Ovary (tissue), 9 donors: ENCODE data around the gene TRIM26. TPM values are rescaled to one million over a fixed set of nuclear protein-coding genes. Genes with fewer than 3 reads are reported as not detected.

Experiments
- DNase-seq, 5 donors: peaks; one replicate each; pipeline ENCODE4 v3.0.0-alpha.2; 2019 to 2020
- H3K27ac ChIP-seq, 2 donors: fragments of 200-600 bp; one replicate each; pipeline versions ENCODE4 v1.5.1 to v1.8.0; 2019 to 2022
- H3K27me3 ChIP-seq: fragments of 200-600 bp; one replicate; pipeline ENCODE4 v1.8.0; 2022
- H3K36me3 ChIP-seq: fragments of 200-600 bp; sonication (generic); one replicate; pipeline ENCODE4 v1.5.1; 2019
- H3K4me1 ChIP-seq: one replicate; pipeline ENCODE4 v1.8.1; 2013; ENCODE audit warnings: mild to moderate bottlenecking, moderate library complexity; ENCODE audit not compliant: insufficient read depth
- H3K4me3 ChIP-seq: fragments of 200-600 bp; sonication (generic); one replicate; pipeline ENCODE4 v1.5.1; 2017
- H3K9me3 ChIP-seq, 2 donors: fragments of 200-600 bp in 1 of 2; sonication (generic) in 1 of 2; one replicate each; pipeline versions ENCODE4 v1.5.1 to v1.8.1; 2013 to 2019; ENCODE audit warnings: mild to moderate bottlenecking in 1 of 2, moderate library complexity in 1 of 2
- EP300 ChIP-seq: sonication (generic); formaldehyde crosslinking; IDR thresholded peaks from one replicate; pipeline ENCODE4 v1.6.1; 2017; ENCODE audit warnings: antibody characterized with exemption
- POLR2A ChIP-seq: fragments of 450-650 bp; IDR thresholded peaks from one replicate; pipeline ENCODE4 v1.6.1; 2017; ENCODE audit warnings: antibody characterized with exemption, mild to moderate bottlenecking, moderate library complexity
- WGBS, 3 donors: extraction: QIAGEN DNeasy Blood & Tissue Kit in 1 of 3; methylation state at CpG; one replicate each; pipeline versions ENCODE4 v1.1.5 to v1.1.7; 2013 to 2017; 5-methylcytosine and 5-hydroxymethylcytosine counted together
- intact Hi-C, 4 donors: fragments of 100-400 bp; cut with DNase I; formaldehyde crosslinking; loops; one replicate each; pipeline versions ENCODE4 v1.11.0 to v1.15.1; 2022 to 2023
- polyA plus RNA-seq, 2 donors: library from polyadenylated mRNA; stranded (reverse); fragments of 200-250 nt in 1 of 2; fragments of 350-450 nt in 1 of 2; fragmentation: Illumina TruSeq in 1 of 2; extraction: RNeasy Lipid Tissue Mini Kit (QIAGEN cat#74804) in 1 of 2; gene quantifications; one replicate each; pipeline ENCODE4 v1.2.3, GENCODE V29; 2013 to 2014
- total RNA-seq, 7 donors: library from RNA; depleted of rRNA in 2 of 7; stranded (reverse); fragments of >200 nt in 2 of 7; fragmentation: NEBNext Ultra II Directional in 3 of 7; extraction: Animal tissue kit (Norgen Biotek cat#: 25700) in 3 of 7; gene quantifications; one replicate each; pipeline versions ENCODE4 v1.1.0 to v1.2.4, GENCODE V29; 2016 to 2023
- TF ChIP-seq, protein P1 (sequence below), 3 donors: fragments of 450-650 bp in 2 of 3; fragments of 200-600 bp in 1 of 3; IDR thresholded peaks; one replicate each; pipeline versions ENCODE4 v1.5.1 to v1.8.0; 2016 to 2022; ENCODE audit warnings: antibody characterized with exemption in 3 of 3, mild to moderate bottlenecking in 1 of 3
- donor health status: DM: no; HTN: no; CAD: no; lungs with moderate emphysema.
- donor health status: DM: no; HTN: no; CAD: no.
- donor health status: Bipolar disorder and iron deficiency.
- donor health status: DM: yes; HTN: yes; CAD: no.
- donor health status: DM: no; HTN: no; CAD: no.
- donor health status: DM: yes; HTN: yes; CAD: no.

The TRIM26 gene
- total and polyA plus RNA-seq, 9 donors: 15.3 to 35.8 (median 29.0) TPM

DNA sequence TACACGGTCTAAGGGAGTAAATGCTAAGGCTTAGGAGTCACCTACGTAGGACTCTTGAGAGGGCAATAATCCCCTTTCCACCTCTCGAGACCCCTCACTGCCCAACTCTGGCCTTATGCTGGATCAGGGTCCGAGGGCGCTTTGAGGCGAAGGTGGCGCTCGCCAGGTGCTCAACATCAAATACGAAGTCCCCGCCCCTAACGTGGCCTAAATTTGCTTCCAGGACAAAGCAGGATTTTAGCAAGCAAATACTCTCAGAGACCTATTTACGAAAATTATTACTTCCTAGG lies 406 bp upstream of the TRIM26 start:
- Histone ChIP-seq H3K9me3 (no peaks in the 10 kb centered on the region), H3K36me3 (no peaks in the 10 kb centered on the region), H3K27ac (peak overlapping the region; percentile 77 to 91), H3K4me1 (peaks cover 9% of the 10 kb centered on the region), H3K27me3 (no peaks in the 10 kb centered on the region), H3K4me3 (peak overlapping the region; percentile 67)
- DNase-seq: no peak
- WGBS, 3 donors: 0% methylated on average over 12 of the region's 12 CpGs
- TF ChIP-seq POLR2A (no peak), EP300 (peak; percentile 11)
- intact Hi-C loops: no loop called here

DNA sequence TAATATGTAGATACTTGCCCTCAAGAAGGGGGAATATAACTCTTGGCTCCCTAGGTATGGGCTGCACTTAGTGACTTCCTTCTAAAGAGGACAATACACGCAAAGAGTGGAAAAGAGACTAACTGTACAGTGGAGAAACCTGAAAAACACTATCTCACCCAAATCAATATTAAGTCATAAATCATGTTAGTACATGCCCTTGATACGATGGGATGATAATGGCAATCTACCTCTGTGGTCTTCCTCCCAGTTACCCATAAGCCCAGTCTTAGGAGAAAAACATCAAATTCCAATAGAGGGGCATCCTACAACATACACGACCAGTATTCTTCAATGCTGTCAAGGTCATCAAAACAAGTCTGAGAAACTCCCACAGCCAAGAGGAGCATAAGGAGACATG lies 1.3 kb downstream of the TRIM26 start:
- 34 to 41% (median 41%) methylated on average over 3 of the region's 3 CpGs for WGBS, 3 donors
- Histone ChIP-seq H3K9me3 (no peaks in the 10 kb centered on the region), H3K4me3 (peak overlapping the region; percentile 67), H3K27ac (no peak overlapping the region), H3K36me3 (no peaks in the 10 kb centered on the region), H3K4me1 (peaks cover 15% of the 10 kb centered on the region), H3K27me3 (no peaks in the 10 kb centered on the region)
- intact Hi-C loops: no loop called here
- TF ChIP-seq, protein P1, sequence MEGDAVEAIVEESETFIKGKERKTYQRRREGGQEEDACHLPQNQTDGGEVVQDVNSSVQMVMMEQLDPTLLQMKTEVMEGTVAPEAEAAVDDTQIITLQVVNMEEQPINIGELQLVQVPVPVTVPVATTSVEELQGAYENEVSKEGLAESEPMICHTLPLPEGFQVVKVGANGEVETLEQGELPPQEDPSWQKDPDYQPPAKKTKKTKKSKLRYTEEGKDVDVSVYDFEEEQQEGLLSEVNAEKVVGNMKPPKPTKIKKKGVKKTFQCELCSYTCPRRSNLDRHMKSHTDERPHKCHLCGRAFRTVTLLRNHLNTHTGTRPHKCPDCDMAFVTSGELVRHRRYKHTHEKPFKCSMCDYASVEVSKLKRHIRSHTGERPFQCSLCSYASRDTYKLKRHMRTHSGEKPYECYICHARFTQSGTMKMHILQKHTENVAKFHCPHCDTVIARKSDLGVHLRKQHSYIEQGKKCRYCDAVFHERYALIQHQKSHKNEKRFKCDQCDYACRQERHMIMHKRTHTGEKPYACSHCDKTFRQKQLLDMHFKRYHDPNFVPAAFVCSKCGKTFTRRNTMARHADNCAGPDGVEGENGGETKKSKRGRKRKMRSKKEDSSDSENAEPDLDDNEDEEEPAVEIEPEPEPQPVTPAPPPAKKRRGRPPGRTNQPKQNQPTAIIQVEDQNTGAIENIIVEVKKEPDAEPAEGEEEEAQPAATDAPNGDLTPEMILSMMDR (IDR thresholded peaks at IDR 0.05): no peak
- TF ChIP-seq POLR2A (no peak), EP300 (no peak)
- no peak for DNase-seq

DNA sequence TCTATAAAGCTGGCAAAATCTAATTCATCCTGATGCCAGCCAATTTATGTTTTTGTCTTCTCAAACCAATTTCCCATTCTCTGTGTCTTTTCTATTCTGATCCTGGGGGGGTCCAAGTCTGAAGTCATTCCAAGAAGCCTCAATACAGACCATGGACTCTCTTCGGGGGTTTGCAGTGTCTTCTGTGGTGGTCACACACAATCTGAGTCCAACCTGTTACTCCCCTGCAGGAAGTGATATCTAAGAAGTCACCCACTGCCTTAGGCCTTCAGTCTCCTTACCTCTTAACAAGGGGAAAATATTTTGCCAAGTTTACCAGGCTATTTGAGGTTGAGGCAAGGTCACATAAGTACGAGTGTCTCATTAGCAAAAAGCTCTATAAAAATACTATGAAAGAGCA lies 1.9 kb downstream of the TRIM26 start:
- peaks cover 15% of the 10 kb centered on the region for H3K4me1 ChIP-seq
- DNase-seq: no peak
- TF ChIP-seq POLR2A: no peak
- TF ChIP-seq EP300: no peak
- TF ChIP-seq, protein P1 (IDR thresholded peaks at IDR 0.05): no peak
- WGBS, 3 donors: 22 to 45% (median 35%) methylated on average over 2 of the region's 2 CpGs
- H3K27me3 ChIP-seq: no peaks in the 10 kb centered on the region
- H3K27ac ChIP-seq: no peak overlapping the region
- no peaks in the 10 kb centered on the region for H3K9me3 ChIP-seq
- H3K36me3 ChIP-seq: no peaks in the 10 kb centered on the region
- intact Hi-C loops: no loop called here
- no peak overlapping the region for H3K4me3 ChIP-seq

DNA sequence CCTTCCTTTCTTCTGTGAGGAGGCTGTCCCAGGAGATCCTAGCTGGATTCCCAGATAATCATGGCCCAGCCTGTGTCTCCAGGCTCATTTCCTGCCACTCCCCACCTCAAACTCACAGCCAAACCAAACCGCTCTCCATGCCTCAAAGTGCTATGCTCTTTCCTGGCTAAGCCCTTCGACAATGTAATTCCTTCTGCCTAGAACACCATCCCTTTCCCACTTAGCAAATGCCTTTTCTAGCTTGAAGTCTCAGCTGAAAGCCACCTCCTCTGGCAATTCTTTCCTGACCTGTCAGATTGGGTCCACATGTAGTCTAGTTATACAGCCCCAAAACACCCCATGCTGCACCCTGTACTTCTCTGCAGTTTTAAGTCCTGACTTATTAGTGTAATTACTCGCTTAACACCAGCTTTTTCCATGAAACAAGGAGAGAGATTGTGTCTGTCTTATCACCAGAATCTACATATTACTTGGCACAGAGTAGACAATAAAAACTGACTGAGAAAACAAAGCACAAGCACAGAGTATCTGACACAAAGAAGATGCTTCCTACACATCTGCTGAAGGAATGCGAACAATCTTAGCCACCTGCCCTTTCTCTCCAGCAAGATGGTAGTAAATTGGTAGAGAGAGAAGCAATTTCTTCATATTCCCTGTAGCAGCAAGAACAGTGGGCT lies 5.4 kb downstream of the TRIM26 start:
- WGBS, 3 donors: 71 to 79% (median 76%) methylated on average over 4 of the region's 4 CpGs
- Histone ChIP-seq H3K4me1 (peaks cover 13% of the 10 kb centered on the region), H3K27ac (no peak overlapping the region), H3K27me3 (no peaks in the 10 kb centered on the region), H3K4me3 (no peak overlapping the region), H3K9me3 (no peaks in the 10 kb centered on the region), H3K36me3 (no peaks in the 10 kb centered on the region)
- intact Hi-C loops: no loop called here
- DNase-seq: no peak
- no peak for TF ChIP-seq POLR2A
- TF ChIP-seq, protein P1 (IDR thresholded peaks at IDR 0.05): no peak

DNA sequence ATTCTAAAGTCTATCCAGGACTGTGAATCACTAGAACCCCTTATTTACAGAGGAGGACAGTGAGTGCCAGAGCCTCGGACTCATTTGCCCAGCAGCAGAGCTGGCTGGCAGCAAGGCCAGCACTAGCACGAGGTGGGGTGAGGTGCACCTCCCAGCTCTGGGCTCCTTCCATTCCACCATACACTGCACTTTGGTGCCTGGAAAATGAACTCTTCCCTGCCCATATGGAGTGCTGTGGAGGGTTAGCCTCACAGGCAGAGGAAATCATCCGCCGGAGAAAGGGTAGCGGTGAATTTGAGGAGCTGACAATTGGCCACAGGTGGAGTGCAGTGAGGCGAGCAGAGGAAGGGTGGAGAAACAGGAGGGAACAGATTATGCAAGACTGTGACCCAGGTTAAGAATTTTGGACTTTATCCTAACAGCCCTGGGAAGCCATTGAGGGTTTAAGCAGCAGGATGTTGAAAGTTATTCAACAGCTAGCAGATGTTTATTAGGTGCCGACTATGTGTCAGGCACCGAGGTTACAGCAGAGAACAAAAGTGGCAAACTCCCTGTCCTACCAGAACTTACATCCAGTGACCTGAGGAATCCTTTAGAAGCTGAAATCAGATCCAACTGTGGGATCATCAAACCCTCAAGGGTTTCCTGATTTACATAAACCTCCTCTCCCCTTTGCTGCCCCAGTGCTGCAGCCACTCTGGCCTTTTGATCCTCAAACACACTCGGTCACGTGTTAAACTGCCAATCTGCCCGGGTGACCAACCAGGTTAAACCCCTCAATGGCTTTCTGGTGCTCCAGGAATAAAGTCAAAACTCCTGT lies 6.2 kb downstream of the TRIM26 start:
- 52 to 55% (median 54%) methylated on average over 11 of the region's 11 CpGs for WGBS, 3 donors
- Histone ChIP-seq H3K4me1 (peaks cover 12% of the 10 kb centered on the region), H3K9me3 (no peaks in the 10 kb centered on the region), H3K36me3 (no peaks in the 10 kb centered on the region), H3K27me3 (no peaks in the 10 kb centered on the region), H3K27ac (no peak overlapping the region), H3K4me3 (no peak overlapping the region)
- intact Hi-C loops: no loop called here
- peak in 1 of 5 donors; percentile 30 for DNase-seq
- TF ChIP-seq EP300 (no peak), POLR2A (no peak)
- TF ChIP-seq, protein P1 (IDR thresholded peaks at IDR 0.05): no peak
